Panc1 (cell line): ENCODE measurements around the gene SULT2B1.

ENCODE experiments used
- POLR2AphosphoS5 ChIP-seq: IDR thresholded peaks from 2 replicates; pipeline ENCODE4 v1.6.1; 2012; ENCODE audit warnings: mild to moderate bottlenecking, low read depth, low read length, moderate library complexity
- TF ChIP-seq, protein P1 (sequence below): fragments of 450-650 bp; IDR thresholded peaks from 2 replicates; pipeline ENCODE4 v1.5.1; 2017; ENCODE audit warnings: mild to moderate bottlenecking

DNA sequence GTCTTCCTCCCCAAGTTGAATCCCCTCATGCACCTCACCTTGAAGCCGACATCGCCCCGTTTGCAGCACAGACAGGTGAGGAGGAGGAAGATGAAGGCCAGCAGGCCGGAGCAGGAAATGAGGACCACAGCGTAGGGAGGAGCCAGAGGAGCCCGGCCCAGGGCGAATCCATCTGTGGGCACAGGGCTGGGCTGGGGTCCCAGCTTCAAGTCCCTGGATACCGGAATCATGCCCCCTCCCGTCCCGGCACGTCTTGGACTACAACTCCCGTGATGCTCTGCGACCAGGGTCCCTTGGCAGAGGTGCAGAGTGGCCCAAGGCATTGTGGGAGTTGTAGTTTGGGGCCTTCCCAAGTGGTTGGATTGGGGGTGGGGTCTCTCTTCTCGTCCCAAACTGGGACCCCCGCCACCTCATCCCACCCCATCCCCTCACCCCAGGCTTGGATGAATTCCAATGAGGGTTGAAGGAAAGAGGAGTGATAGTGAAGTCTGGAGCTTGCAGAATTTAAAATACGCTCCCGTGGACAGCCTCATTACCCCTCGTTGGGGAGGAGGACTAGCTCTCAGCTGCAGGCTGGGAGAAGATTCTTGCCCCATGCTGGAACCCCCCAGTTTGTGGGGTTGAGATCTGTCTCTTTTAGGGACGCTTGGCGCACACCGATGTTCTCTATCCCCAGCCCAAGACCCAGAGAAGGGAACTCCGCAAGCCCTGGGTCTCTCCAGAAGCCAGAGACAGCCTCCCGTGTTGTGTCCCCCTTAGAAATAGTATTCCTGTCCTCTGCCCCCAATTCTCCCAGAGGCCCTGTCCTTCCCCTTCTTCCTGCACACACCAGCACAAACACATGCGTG, 41.3 kb upstream of the SULT2B1 start:
- TF ChIP-seq POLR2AphosphoS5: no peak
- TF ChIP-seq, protein P1, sequence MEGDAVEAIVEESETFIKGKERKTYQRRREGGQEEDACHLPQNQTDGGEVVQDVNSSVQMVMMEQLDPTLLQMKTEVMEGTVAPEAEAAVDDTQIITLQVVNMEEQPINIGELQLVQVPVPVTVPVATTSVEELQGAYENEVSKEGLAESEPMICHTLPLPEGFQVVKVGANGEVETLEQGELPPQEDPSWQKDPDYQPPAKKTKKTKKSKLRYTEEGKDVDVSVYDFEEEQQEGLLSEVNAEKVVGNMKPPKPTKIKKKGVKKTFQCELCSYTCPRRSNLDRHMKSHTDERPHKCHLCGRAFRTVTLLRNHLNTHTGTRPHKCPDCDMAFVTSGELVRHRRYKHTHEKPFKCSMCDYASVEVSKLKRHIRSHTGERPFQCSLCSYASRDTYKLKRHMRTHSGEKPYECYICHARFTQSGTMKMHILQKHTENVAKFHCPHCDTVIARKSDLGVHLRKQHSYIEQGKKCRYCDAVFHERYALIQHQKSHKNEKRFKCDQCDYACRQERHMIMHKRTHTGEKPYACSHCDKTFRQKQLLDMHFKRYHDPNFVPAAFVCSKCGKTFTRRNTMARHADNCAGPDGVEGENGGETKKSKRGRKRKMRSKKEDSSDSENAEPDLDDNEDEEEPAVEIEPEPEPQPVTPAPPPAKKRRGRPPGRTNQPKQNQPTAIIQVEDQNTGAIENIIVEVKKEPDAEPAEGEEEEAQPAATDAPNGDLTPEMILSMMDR: no peak
